ENCODE measurements around the gene LGALS7B.

Gene LGALS7B

GRCh38 chr19:38801359-38802095 lies 12.5 kb downstream of the LGALS7B start:
- no peaks in the 10 kb centered on the region for H3K36me3 ChIP-seq (replicated peaks in 1 of 2; ENCODE audit: control insufficient read depth in 2 of 2, insufficient read depth in 2 of 2, low read length in 2 of 2)
- no peak overlapping the region for H2BK15ac ChIP-seq (ENCODE audit: low read length)
- no peak overlapping the region for H2BK12ac ChIP-seq (ENCODE audit: low read length)
- no peak overlapping the region for H3K4ac ChIP-seq (ENCODE audit: low read length)
- H3K4me2 ChIP-seq (ENCODE audit: insufficient read depth, low read length, poor library complexity, severe bottlenecking) = no peak overlapping the region
- peak overlapping the region; percentile 51 for H2BK120ac ChIP-seq (ENCODE audit: low read depth, low read length)
- H3K18ac ChIP-seq (ENCODE audit: low read length) = no peak overlapping the region
- no CpG with 5 or more reads among the region's 12 CpGs for WGBS, 2 donors (ENCODE audit: extremely low coverage in 2 of 2, insufficient read length in 2 of 2, insufficient replicate concordance in 1 of 2)
- no peak overlapping the region for H2BK5ac ChIP-seq (ENCODE audit: low read length)
- DNase-seq (ENCODE audit: low spot score) = no peak
- H4K91ac ChIP-seq (ENCODE audit: low read depth, low read length, poor library complexity) = no peak overlapping the region
- H4K8ac ChIP-seq (ENCODE audit: low read depth, low read length) = no peak overlapping the region
- no peaks in the 10 kb centered on the region for H3K27me3 ChIP-seq (ENCODE audit: control insufficient read depth in 3 of 3, insufficient read depth in 3 of 3, low read depth in 1 of 3, low read length in 3 of 3)
- H2AFZ ChIP-seq (ENCODE audit: low read length) = no peak overlapping the region
- no peak overlapping the region for H3K27ac ChIP-seq (replicated peaks; ENCODE audit: low read length)
- no peak overlapping the region for H3K23ac ChIP-seq (ENCODE audit: low read depth, low read length, poor library complexity)
- no peak overlapping the region for H3K4me3 ChIP-seq (ENCODE audit: low read length in 2 of 2)
- peaks cover 0 to 2% of the 10 kb centered on the region in 2 donors for H3K9me3 ChIP-seq (replicated peaks in 1 of 2; ENCODE audit: control insufficient read depth in 2 of 2, insufficient read depth in 1 of 2, low read depth in 1 of 2, low read length in 2 of 2)
- no peaks in the 10 kb centered on the region for H3K79me1 ChIP-seq (ENCODE audit: low read depth, low read length)
- peak overlapping the region; percentile 47 for H2AK5ac ChIP-seq (ENCODE audit: low read depth, low read length)
- H3K14ac ChIP-seq (ENCODE audit: low read length) = no peak overlapping the region
- H3K9ac ChIP-seq (ENCODE audit: low read depth, low read length, poor library complexity) = no peak overlapping the region
- no peaks in the 10 kb centered on the region for H3K4me1 ChIP-seq (ENCODE audit: control insufficient read depth in 2 of 2, insufficient read depth in 1 of 2, low read depth in 1 of 2, low read length in 2 of 2)

DNA sequence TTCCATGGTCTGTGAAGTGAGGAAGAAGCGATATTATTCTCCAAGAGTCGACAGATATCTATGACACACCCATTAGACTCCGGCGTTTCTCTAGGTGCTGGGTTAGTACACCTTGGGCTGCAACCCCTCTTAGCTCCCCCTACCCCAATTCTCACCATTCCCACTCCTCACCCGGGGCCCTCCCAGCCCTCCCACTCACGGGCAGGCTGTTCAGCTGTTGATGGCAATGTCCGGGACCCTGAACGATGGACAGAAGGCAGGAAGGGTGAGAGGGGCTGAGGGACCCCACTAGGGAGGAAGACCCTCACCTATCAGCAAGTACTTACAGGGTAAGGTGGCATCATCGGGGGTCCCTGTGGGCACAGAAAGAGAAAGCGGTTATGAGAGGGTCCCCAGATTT lies 14.5 kb downstream of the LGALS7B start:
- no peak overlapping the region for H2BK12ac ChIP-seq (ENCODE audit: low read length)
- H2AK5ac ChIP-seq (ENCODE audit: low read depth, low read length) = no peak overlapping the region
- H3K14ac ChIP-seq (ENCODE audit: low read length) = no peak overlapping the region
- H3K4me1 ChIP-seq (ENCODE audit: control insufficient read depth in 2 of 2, insufficient read depth in 1 of 2, low read depth in 1 of 2, low read length in 2 of 2) = no peaks in the 10 kb centered on the region
- no peaks in the 10 kb centered on the region for H3K79me1 ChIP-seq (ENCODE audit: low read depth, low read length)
- H3K9me3 ChIP-seq (replicated peaks in 1 of 2; ENCODE audit: control insufficient read depth in 2 of 2, insufficient read depth in 1 of 2, low read depth in 1 of 2, low read length in 2 of 2) = peaks cover 0 to 2% of the 10 kb centered on the region in 2 donors
- DNase-seq (ENCODE audit: low spot score) = no peak
- H4K91ac ChIP-seq (ENCODE audit: low read depth, low read length, poor library complexity) = no peak overlapping the region
- H3K27ac ChIP-seq (replicated peaks; ENCODE audit: low read length) = no peak overlapping the region
- H2BK5ac ChIP-seq (ENCODE audit: low read length) = no peak overlapping the region
- no peak overlapping the region for H2BK15ac ChIP-seq (ENCODE audit: low read length)
- no peak overlapping the region for H4K8ac ChIP-seq (ENCODE audit: low read depth, low read length)
- H3K4me3 ChIP-seq (ENCODE audit: low read length in 2 of 2) = no peak overlapping the region
- H2BK120ac ChIP-seq (ENCODE audit: low read depth, low read length) = no peak overlapping the region
- H3K27me3 ChIP-seq (ENCODE audit: control insufficient read depth in 3 of 3, insufficient read depth in 3 of 3, low read depth in 1 of 3, low read length in 3 of 3) = no peaks in the 10 kb centered on the region
- H2AFZ ChIP-seq (ENCODE audit: low read length) = no peak overlapping the region
- no peak overlapping the region for H3K4ac ChIP-seq (ENCODE audit: low read length)
- no peak overlapping the region for H3K9ac ChIP-seq (ENCODE audit: low read depth, low read length, poor library complexity)
- H3K23ac ChIP-seq (ENCODE audit: low read depth, low read length, poor library complexity) = no peak overlapping the region
- no peaks in the 10 kb centered on the region for H3K36me3 ChIP-seq (replicated peaks in 1 of 2; ENCODE audit: control insufficient read depth in 2 of 2, insufficient read depth in 2 of 2, low read length in 2 of 2)
- WGBS, 2 donors (ENCODE audit: extremely low coverage in 2 of 2, insufficient read length in 2 of 2, insufficient replicate concordance in 1 of 2) = no CpG with 5 or more reads among the region's 10 CpGs
- no peak overlapping the region for H3K18ac ChIP-seq (ENCODE audit: low read length)
- no peak overlapping the region for H3K4me2 ChIP-seq (ENCODE audit: insufficient read depth, low read length, poor library complexity, severe bottlenecking)

- Histone ChIP-seq H3K23ac (ENCODE audit: low read depth, low read length, poor library complexity) (peak overlapping the region; percentile 55), H2AK5ac (ENCODE audit: low read depth, low read length) (peak overlapping the region; percentile 93), H3K4me1 (ENCODE audit: control insufficient read depth in 2 of 2, insufficient read depth in 1 of 2, low read depth in 1 of 2, low read length in 2 of 2) (no peaks in the 10 kb centered on the region), H2BK12ac (ENCODE audit: low read length) (no peak overlapping the region), H2BK120ac (ENCODE audit: low read depth, low read length) (no peak overlapping the region), H4K8ac (ENCODE audit: low read depth, low read length) (peak overlapping the region; percentile 98), H3K4ac (ENCODE audit: low read length) (peak overlapping the region; percentile 10), H3K18ac (ENCODE audit: low read length) (peak overlapping the region; percentile 57), H3K4me2 (ENCODE audit: insufficient read depth, low read length, poor library complexity, severe bottlenecking) (no peak overlapping the region), H3K79me1 (ENCODE audit: low read depth, low read length) (no peaks in the 10 kb centered on the region), H3K9ac (ENCODE audit: low read depth, low read length, poor library complexity) (no peak overlapping the region), H3K27me3 (ENCODE audit: control insufficient read depth in 3 of 3, insufficient read depth in 3 of 3, low read depth in 1 of 3, low read length in 3 of 3) (no peaks in the 10 kb centered on the region), H3K14ac (ENCODE audit: low read length) (no peak overlapping the region), H2AFZ (ENCODE audit: low read length) (no peak overlapping the region), H4K91ac (ENCODE audit: low read depth, low read length, poor library complexity) (no peak overlapping the region), H3K27ac (replicated peaks; ENCODE audit: low read length) (no peak overlapping the region), H3K4me3 (ENCODE audit: low read length in 2 of 2) (no peak overlapping the region), H2BK15ac (ENCODE audit: low read length) (peak overlapping the region; percentile 93), H3K9me3 (replicated peaks in 1 of 2; ENCODE audit: control insufficient read depth in 2 of 2, insufficient read depth in 1 of 2, low read depth in 1 of 2, low read length in 2 of 2) (peaks cover 0 to 4% of the 10 kb centered on the region in 2 donors), H2BK5ac (ENCODE audit: low read length) (no peak overlapping the region), H3K36me3 (replicated peaks in 1 of 2; ENCODE audit: control insufficient read depth in 2 of 2, insufficient read depth in 2 of 2, low read length in 2 of 2) (no peaks in the 10 kb centered on the region)
- no CpG with 5 or more reads among the region's 1 CpG for WGBS, 2 donors (ENCODE audit: extremely low coverage in 2 of 2, insufficient read length in 2 of 2, insufficient replicate concordance in 1 of 2)
- no peak for DNase-seq (ENCODE audit: low spot score)
These were observed 16.2 kb downstream of the LGALS7B start for GRCh38 chr19:38805180-38805579.

DNA sequence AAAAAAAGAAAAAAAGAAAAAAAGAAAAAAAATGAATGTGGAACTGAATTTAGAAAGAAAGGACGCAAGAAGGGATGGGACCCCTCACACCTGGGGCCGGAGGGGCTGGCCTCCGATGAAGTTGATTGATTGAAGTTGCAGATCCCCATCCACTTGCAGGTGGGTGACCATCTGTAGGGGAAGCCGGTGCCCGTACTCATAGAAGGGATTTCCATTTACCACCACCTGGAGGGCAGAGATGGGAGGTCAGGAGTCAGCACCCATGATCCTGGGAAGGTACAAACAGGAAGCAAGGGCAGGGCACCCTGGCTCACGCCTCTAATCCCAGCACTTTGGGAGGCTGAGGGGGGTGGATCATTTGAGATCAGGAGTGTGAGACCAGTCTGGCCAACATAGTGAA lies 17.4 kb downstream of the LGALS7B start:
- Histone ChIP-seq H3K23ac (ENCODE audit: low read depth, low read length, poor library complexity) (no peak overlapping the region), H2AK5ac (ENCODE audit: low read depth, low read length) (peak overlapping the region; percentile 70), H2BK12ac (ENCODE audit: low read length) (no peak overlapping the region), H3K27me3 (ENCODE audit: control insufficient read depth in 3 of 3, insufficient read depth in 3 of 3, low read depth in 1 of 3, low read length in 3 of 3) (no peaks in the 10 kb centered on the region), H2AFZ (ENCODE audit: low read length) (no peak overlapping the region), H2BK15ac (ENCODE audit: low read length) (no peak overlapping the region), H4K91ac (ENCODE audit: low read depth, low read length, poor library complexity) (no peak overlapping the region), H3K4ac (ENCODE audit: low read length) (no peak overlapping the region), H3K36me3 (replicated peaks in 1 of 2; ENCODE audit: control insufficient read depth in 2 of 2, insufficient read depth in 2 of 2, low read length in 2 of 2) (no peaks in the 10 kb centered on the region), H3K27ac (replicated peaks; ENCODE audit: low read length) (no peak overlapping the region), H2BK120ac (ENCODE audit: low read depth, low read length) (no peak overlapping the region), H3K18ac (ENCODE audit: low read length) (no peak overlapping the region), H3K4me2 (ENCODE audit: insufficient read depth, low read length, poor library complexity, severe bottlenecking) (no peak overlapping the region), H3K4me1 (ENCODE audit: control insufficient read depth in 2 of 2, insufficient read depth in 1 of 2, low read depth in 1 of 2, low read length in 2 of 2) (no peaks in the 10 kb centered on the region), H3K4me3 (ENCODE audit: low read length in 2 of 2) (no peak overlapping the region), H3K9me3 (replicated peaks in 1 of 2; ENCODE audit: control insufficient read depth in 2 of 2, insufficient read depth in 1 of 2, low read depth in 1 of 2, low read length in 2 of 2) (peaks cover 0 to 1% of the 10 kb centered on the region in 2 donors), H4K8ac (ENCODE audit: low read depth, low read length) (no peak overlapping the region), H2BK5ac (ENCODE audit: low read length) (no peak overlapping the region), H3K9ac (ENCODE audit: low read depth, low read length, poor library complexity) (no peak overlapping the region), H3K14ac (ENCODE audit: low read length) (no peak overlapping the region), H3K79me1 (ENCODE audit: low read depth, low read length) (no peaks in the 10 kb centered on the region)
- WGBS, 2 donors (ENCODE audit: extremely low coverage in 2 of 2, insufficient read length in 2 of 2, insufficient replicate concordance in 1 of 2) = no CpG with 5 or more reads among the region's 6 CpGs
- no peak for DNase-seq (ENCODE audit: low spot score)

All from neuronal stem cell (in vitro differentiated cells).